Fibroblast of the aortic adventitia (primary cell): ENCODE results near the gene MTCH1. TPM values are rescaled to one million over a fixed set of nuclear protein-coding genes. Genes with fewer than 3 reads are reported as not detected.

Experiments used
- DNase-seq: peaks from one replicate; pipeline ENCODE4 v3.0.0-alpha.2; 2010; ENCODE audit warnings: low read depth
- H3K4me3 ChIP-seq: 2 replicates; pipeline ENCODE4 v1.5.1; 2011; ENCODE audit warnings: low read depth, mild to moderate bottlenecking, control low read depth, low read length, moderate library complexity
- total RNA-seq: library from RNA; depleted of rRNA; stranded (reverse); fragments of >200 nt; gene quantifications from 2 replicates; pipeline ENCODE4 v1.2.3, GENCODE V29; 2012; ENCODE audit warnings: low replicate concordance
- TF ChIP-seq, protein P1 (sequence below): IDR thresholded peaks from 2 replicates; pipeline ENCODE4 v1.5.1; 2011; ENCODE audit warnings: mild to moderate bottlenecking, low read length, control low read depth, inconsistent platforms; ENCODE audit not compliant: insufficient read depth

Gene MTCH1
- total RNA-seq, 1 donor: 160 TPM

DNA sequence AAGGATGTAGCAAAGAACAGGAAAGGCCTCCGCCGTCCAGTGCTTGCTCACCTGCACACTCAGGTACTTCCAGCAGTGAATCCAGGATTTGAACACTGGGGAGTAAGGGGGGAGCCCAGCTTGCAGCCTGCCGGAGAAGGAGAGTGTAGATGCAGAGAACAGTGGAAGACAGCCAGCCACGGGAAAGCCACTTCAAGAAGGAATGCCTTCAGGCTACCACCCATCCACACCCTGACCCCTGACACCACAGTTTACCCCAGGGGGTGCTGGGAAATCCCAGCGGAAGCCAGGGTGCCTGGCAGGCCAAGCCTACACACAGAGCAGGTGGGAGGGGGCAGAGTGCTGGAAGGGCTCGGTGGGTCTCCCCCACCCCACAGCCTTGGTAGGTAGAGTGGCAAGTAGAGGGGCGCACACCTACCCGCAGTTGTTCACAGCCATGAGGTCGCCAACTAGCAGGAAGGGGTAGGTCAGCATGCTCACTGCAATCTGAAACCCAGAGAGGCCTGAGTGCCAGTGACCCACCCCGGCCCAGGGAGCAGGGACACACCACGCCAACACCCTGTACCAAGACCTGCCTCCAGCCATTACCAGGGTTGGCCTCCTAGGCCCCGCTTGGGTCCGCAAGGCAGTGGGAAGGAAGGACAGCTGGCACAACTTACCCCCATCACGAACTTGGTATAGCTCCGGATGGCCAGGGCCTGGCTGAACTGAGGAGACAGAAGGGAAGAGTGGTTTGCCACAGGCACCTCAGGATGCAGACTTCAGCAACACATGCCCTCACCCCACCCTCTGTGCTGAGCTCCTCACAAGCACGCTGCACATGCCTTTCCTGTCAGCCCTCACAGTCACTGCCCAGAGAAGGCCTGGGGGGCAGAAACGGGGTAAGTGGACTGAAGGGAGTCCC lies 15.8 kb downstream of the MTCH1 start:
- H3K4me3 ChIP-seq: no peak overlapping the region
- no peak for DNase-seq
- TF ChIP-seq, protein P1, sequence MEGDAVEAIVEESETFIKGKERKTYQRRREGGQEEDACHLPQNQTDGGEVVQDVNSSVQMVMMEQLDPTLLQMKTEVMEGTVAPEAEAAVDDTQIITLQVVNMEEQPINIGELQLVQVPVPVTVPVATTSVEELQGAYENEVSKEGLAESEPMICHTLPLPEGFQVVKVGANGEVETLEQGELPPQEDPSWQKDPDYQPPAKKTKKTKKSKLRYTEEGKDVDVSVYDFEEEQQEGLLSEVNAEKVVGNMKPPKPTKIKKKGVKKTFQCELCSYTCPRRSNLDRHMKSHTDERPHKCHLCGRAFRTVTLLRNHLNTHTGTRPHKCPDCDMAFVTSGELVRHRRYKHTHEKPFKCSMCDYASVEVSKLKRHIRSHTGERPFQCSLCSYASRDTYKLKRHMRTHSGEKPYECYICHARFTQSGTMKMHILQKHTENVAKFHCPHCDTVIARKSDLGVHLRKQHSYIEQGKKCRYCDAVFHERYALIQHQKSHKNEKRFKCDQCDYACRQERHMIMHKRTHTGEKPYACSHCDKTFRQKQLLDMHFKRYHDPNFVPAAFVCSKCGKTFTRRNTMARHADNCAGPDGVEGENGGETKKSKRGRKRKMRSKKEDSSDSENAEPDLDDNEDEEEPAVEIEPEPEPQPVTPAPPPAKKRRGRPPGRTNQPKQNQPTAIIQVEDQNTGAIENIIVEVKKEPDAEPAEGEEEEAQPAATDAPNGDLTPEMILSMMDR: no peak

DNA sequence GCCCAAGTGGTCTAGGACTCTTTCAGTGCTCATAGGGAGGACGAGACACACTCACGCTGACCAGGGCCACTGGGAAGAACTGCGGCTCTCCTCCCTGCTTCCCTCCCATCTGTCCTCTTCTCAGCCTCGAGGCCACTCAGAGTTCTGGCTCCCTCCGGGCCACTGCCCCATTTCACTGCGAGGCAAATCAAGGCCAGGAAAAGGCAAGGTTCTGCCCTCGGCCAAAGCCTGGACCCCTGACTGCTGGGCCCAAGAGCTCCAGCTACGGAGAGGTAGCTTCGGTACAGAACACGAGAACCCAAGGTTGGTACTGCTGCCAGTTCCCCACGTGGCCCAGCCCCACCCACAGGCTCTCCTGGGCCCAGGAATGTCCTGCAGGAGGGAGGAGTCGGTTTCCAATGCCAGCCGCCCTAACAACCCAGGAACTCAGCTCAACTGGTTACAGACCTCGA lies 16.7 kb downstream of the MTCH1 start:
- TF ChIP-seq, protein P1: no peak
- no peak overlapping the region for H3K4me3 ChIP-seq
- no peak for DNase-seq

DNA sequence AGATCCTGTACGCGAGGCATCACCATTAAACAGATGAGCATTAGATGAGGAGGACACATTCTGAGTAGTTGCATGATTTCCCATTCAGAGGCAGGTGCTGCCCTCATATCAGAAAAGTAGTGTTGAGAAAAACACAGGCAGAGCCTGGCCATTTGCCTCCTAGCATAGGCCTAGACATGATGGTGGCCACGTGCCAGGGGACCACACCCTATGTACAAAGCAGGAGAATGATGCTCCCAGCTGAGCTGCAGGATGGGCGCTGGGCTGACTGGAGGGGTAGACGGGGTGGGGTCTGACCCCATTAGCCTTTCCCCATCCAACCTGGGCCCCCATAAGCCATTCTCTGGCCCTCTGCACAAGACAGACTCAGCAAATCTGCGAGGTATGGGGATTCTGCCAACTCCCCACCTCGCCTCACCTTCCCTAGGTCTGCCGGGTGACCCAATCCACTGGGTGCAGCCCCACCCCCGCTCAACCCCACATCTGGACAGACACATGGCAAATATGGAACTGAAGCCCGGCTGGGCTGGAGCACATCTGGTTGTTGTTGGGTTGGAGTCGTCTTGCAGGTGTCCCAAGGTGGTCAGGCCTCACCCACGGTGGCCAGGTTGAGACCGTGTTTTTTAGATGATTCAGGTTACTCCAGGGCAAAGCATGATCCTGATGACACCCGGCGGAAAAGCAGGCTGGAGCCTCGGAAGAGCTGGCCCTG lies 17.6 kb downstream of the MTCH1 start:
- no peak overlapping the region for H3K4me3 ChIP-seq
- DNase-seq: peak; percentile 73
- TF ChIP-seq, protein P1: no peak

DNA sequence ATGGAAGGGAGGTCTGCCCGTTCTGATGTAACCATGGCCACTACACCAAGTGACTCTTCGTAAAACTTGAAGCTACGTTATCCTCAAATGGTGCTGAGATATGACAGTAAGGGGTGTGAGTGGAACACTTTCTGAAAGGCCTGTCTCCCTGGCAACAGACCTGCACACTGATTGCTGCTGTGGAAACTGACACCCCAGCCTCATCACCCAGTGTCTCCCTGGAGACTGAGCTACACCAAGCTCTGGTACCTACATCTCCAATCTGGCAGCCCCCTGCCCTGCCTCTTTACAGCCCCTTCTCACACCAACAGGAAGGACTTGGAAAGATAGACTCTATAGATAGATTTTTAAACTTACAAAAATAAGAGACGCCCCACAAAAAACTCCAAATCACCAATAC lies 18.2 kb downstream of the MTCH1 start:
- DNase-seq: no peak

DNA sequence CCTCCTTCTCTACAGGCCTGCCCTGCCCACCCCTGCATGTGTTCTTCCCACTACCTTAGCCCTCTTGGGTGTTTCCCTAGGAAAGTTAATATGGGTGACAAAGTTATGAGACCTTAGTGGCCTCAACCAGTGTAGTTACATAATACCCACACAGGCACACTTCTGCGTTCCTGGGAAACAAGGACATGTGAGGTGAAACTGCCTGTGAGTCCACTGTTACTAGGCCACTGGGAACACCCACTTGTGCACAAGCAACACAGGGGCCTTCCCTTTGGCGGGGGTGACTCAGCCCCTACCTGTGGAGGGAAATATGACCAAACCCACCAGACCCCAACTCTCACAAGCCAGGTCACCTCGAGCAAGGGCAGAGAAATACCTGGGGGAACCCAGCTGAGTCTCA lies 18.7 kb downstream of the MTCH1 start:
- H3K4me3 ChIP-seq: no peak overlapping the region
- TF ChIP-seq, protein P1: no peak
- no peak for DNase-seq

More for the DNA sequence above, 18.2 kb downstream of the MTCH1 start:
- TF ChIP-seq, protein P1: no peak
- no peak overlapping the region for H3K4me3 ChIP-seq

DNA sequence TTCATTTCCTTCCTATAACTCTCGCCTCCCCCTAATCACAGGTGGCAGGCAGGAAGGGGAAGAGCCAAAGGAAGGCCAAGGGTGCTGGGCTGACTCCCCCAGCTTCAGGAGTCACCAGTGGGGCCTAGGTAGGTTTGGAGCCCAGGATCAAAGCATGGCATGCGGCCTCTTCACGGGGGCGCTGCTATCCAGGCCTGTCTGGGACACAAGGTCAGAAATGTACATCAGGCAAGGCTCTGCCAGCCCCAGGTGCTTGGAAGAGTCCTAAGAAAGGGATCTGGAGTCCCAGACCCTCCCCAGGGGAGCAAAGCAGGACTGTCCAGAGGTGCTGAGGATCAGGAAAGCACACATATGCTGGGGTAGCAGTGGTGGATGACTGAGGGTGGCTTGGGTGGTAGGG lies 21.1 kb downstream of the MTCH1 start:
- no peak for DNase-seq
- TF ChIP-seq, protein P1: no peak
- H3K4me3 ChIP-seq: no peak overlapping the region
